HG02943 (cell line): ENCODE data around the gene ZBTB20.
"Not testable (repeated sequence)": the region's sequence is repeated elsewhere in the genome, so short reads cannot be mapped to it uniquely, and the experiment has no call there.

Source experiments
- ATAC-seq: cut with Tn5 transposase; IDR thresholded peaks from one replicate; pipeline ENCODE4 v1.9.1; 2021; ENCODE audit warnings: mild to moderate bottlenecking, low read depth, moderate library complexity; ENCODE audit not compliant: unreplicated experiment

ZBTB20 gene

DNA sequence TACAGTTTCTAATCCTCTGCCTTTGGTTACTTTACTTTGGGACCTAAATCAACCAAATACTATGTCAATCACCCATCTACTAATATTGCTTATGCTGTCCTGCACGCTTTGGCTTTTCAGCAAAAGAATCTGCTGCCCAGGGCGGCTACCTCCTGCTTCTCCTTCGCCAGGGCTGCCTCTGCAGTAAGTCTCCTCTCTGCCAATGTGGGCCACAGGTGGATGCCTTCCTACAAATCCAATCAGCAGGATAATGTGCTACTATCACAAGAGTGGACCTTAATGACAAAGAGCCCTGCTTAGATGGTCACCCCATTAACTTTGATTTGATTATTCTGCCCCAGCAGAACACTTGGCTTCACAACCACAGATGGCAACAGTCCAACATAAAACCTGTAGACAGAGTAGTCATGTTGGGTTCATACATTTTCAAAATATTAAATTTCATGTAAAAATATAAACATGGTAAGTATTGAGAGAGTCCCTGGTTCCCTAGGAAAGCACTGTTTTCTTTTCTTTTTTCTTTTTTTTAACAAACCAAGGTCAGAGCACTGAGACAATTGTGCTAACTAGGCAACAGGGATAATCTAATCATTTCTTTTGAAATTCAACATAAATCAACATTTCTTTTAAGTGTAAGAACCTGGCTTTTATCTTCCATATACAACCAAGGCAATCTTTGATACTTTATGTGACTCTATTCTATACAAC, 298.3 kb downstream of the ZBTB20 start:
- ATAC-seq: no peak

GRCh38 chr3:114848082-114848481, 299.0 kb downstream of the ZBTB20 start:
- ATAC-seq: no peak

GRCh38 chr3:114847564-114847963, 299.5 kb downstream of the ZBTB20 start:
- no peak for ATAC-seq

- ATAC-seq: no peak
Observed at GRCh38 chr3:114846779-114847178, 300.3 kb downstream of the ZBTB20 start.

DNA sequence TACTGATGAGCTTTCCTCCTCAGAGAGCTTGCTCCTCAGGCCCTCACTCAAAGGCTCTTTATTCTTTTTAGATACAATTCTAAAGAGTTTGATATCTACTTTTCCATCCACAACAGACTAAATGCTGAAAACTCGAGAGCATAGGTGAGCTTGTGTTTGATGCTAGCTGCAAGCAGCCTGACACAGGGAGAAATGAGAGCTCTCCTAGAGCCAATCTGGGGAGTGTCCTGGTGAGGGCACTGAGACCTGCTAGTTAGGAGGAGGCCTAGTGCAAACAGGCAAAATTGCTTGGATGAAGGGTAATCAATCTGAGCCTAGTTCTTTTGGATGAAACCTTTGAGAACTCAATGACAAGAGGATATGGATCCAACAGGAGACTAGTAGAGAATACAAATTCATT, 300.8 kb downstream of the ZBTB20 start:
- ATAC-seq: no peak

GRCh38 chr3:114841515-114841914, 305.6 kb downstream of the ZBTB20 start:
- ATAC-seq: no peak

- no peak for ATAC-seq
Observed at GRCh38 chr3:114839476-114839875, 307.6 kb downstream of the ZBTB20 start.

- no peak for ATAC-seq
Observed at GRCh38 chr3:114838025-114838424, 309.1 kb downstream of the ZBTB20 start.

- ATAC-seq: no peak
Observed at GRCh38 chr3:114834175-114834940, 312.7 kb downstream of the ZBTB20 start.

DNA sequence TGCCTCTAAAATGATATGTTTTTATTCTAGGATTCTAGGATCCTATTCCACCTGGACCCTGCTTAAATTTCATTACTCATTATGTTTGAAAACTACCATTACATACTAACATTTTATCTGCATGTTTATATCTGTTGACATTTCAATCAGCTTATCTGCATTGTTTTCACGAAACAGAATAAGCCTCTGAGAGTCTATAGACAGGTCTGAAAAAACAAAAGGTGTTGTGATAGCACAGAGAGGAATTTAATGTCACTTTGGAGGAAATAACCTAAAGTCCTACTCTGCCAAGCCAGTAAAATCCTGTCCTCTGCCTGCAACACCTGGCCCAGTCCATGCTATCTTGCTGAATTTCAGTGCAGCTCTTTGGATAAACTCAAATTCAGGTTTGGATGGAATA, 315.2 kb downstream of the ZBTB20 start:
- no peak for ATAC-seq

GRCh38 chr3:114830652-114831051, 316.4 kb downstream of the ZBTB20 start:
- ATAC-seq: no peak

DNA sequence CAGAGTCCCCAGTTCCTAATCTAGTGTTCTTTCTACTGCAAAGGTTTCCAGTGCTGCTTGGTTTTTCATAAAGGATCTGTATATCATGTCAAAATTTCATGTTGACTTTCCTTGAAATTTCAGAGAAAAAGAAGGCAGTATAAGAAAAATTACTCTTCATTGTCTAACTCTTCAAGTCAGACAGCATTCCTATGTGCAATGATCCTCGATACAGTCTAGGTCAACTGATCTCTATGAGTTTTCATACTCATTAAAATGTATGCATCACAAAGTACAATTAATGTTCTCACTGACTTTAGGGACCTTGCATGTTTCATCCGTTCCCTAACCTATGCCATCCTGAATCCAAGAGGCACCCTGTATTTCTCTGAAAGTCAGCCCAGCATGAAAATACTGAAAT, 317.3 kb downstream of the ZBTB20 start:
- no peak for ATAC-seq

DNA sequence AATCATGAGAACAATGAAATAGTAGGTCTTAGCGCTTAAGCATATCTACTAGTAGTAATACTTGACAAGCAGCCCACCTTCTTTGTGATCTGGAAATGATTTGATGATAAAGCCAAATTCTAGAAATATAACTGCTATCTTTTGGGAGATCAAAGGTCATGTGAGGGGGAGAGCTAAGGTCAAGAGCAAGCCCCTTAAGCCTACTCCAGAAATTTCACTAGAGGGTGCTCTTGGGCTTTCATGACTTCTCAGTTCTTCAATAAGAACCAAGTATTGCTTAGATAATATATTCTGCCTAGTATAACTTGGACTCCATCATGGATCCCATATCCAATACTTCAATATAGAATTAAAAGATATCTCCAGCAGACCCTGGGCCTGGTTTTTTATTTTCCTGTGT, 319.6 kb downstream of the ZBTB20 start:
- ATAC-seq: no peak

GRCh38 chr3:114824014-114824413, 323.1 kb downstream of the ZBTB20 start:
- no peak for ATAC-seq

DNA sequence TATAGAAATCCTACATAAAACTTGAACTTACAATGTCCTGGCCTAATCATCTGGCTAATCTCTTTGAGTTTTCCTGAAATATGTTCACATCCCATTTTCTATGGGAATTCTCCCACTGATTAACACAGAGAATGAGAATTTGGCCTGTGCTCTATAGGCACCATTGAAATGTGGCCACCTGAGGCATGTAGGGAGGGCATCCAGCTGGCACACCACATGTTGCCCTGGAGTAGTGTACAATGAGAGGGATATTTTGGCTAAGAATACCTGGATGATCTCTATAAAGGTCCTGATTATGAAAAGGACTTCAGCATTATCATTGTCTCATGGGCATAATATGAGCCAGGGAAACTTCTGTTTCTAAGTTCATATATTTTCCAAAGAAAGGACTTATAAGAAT, 324.0 kb downstream of the ZBTB20 start:
- ATAC-seq: no peak

GRCh38 chr3:114816052-114816451, 331.0 kb downstream of the ZBTB20 start:
- no peak for ATAC-seq

- not testable (repeated sequence) for ATAC-seq
Observed at GRCh38 chr3:114812541-114813238, 334.4 kb downstream of the ZBTB20 start.

- peak; percentile 100 for ATAC-seq
Observed at GRCh38 chr3:114809668-114810413, 337.2 kb downstream of the ZBTB20 start.

DNA sequence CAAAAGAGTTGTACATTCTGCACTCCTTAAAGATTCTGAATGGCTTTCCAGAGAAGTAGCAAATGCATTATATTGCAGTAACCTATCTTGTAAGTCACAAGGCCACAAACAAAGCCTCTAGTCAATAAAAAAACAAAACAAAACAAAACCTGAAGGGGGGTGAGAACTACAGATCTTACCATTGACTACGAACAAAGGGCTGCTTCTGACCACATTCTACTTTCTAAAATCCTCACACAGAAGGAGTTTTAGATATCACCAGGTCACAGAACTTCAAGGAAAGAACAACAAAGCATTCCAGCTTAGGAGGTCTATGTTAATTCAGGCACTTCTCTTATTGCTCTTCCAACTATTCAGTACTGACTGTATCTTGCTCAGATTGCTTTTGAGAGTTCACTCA, 343.0 kb downstream of the ZBTB20 start:
- no peak for ATAC-seq

- ATAC-seq: no peak
Observed at GRCh38 chr3:114803042-114803695, 343.9 kb downstream of the ZBTB20 start.
